NCI-H446 treated with DMSO at 0.1 percent for 48 hours (cell line): ENCODE measurements around the gene AUP1.

Experiments
- DNase-seq: peaks from one replicate; lab custom pipeline; 2025; lab: John Stamatoyannopoulos, UW

AUP1 gene

GRCh38 chr2:74556831-74557370, 27.4 kb upstream of the AUP1 start:
- DNase-seq, result no peak

- DNase-seq, result no peak
Observed at GRCh38 chr2:74556159-74556558, 26.7 kb upstream of the AUP1 start.

GRCh38 chr2:74555610-74556103, 26.2 kb upstream of the AUP1 start:
- no peak for DNase-seq

GRCh38 chr2:74554820-74555531, 25.5 kb upstream of the AUP1 start:
- DNase-seq, result no peak

GRCh38 chr2:74553892-74554819, 24.6 kb upstream of the AUP1 start, which contains the start of the genes DOK1 and LOXL3:
DOK1 (plus strand) TSS chr2:74554720; CDS start chr2:74554755, 35 bp downstream.
LOXL3 (minus strand) TSS chr2:74553942; CDS start chr2:74552634, 1,308 bp downstream.
- DNase-seq, result peak; percentile 25

- no peak for DNase-seq
Observed at GRCh38 chr2:74552914-74553811, 23.7 kb upstream of the AUP1 start.

- DNase-seq, result no peak
Observed at GRCh38 chr2:74551942-74552913, 22.7 kb upstream of the AUP1 start.

DNA sequence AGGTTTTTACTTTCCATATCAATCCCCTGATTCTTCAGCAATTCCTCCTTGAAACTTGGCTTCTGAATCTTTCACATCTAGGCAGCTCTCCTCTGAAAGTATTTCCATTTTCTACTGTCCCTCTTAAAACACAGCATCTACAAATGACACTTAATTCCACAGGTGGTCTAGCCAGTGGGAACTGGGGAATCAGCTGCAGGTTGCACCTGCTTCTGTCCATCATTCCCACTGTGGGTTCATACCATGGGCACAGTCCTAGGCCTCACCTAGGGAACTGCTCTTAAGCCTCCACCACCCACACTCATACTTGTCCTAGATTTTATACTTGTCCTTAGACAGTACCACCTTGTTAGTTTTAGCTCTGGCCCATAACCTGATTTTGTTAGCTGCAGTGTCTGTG, 22.0 kb upstream of the AUP1 start:
- no peak for DNase-seq

DNA sequence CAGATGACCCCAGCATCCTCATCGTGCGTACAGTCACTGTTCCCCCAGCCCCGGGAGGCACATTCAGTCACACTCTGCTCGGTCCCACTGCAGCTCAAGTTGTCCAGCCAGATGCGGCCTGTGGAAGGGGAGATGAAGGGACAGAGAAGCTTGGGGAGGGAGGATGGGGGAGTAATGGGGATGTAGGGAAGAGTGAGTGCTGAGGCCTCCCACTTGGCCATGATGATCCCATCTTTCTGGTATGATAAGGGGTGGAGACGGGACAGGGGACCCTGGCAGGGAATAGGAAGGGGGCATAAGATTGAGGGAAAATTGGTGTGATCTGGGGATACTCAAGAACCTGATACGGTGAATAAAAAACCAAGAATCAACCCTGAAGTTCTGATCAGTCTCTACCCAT, 20.7 kb upstream of the AUP1 start:
- no peak for DNase-seq

GRCh38 chr2:74548900-74549826, 19.7 kb upstream of the AUP1 start:
- no peak for DNase-seq

- peak; percentile 22 for DNase-seq
Observed at GRCh38 chr2:74548285-74548899, 18.9 kb upstream of the AUP1 start.

GRCh38 chr2:74546004-74546403, 16.5 kb upstream of the AUP1 start:
- DNase-seq, result no peak

GRCh38 chr2:74544634-74545033, 15.1 kb upstream of the AUP1 start:
- DNase-seq, result no peak

GRCh38 chr2:74542978-74543377, 13.5 kb upstream of the AUP1 start:
- DNase-seq, result no peak

- DNase-seq, result no peak
Observed at GRCh38 chr2:74540291-74540690, 10.8 kb upstream of the AUP1 start.

- DNase-seq, result no peak
Observed at GRCh38 chr2:74538881-74539339, 9.4 kb upstream of the AUP1 start.

GRCh38 chr2:74537140-74537539, 7.6 kb upstream of the AUP1 start:
- DNase-seq, result no peak

DNA sequence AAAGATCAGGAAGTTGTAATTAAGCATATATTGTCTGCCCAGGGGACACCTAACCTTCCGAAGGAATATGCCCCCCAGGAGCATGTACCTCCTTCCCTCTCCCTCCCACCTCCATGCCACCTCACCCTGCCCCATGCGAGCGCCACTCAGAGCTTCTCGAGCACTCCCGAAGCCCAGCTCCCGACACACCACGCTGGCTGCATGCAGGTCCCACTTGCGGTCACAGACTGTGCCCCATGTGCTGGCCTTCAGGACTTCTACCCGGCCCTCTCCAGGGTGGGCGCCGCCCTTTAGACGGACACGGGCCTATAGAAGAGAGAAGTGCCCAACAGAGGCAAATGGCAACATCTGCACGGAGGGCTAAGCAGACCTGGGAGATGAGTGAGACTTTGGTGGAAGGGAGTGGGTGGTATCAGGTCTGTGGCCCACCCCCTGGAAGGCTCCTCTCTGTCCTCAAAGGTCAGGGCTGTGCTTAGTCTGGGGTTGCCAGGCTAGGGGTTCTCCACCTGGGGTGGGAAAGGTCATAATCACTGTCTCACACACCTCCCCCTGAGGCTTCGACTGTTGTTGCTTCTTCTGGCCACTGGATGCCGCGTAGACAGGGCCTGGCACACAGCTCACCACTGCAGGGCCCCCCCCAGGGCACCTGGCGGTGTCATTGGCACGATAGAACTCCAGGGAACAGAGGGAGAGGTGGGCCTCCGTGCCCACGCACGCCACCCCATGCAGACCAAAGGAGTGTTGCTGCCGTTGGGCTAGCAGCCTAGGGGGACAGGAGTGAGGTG, 6.9 kb upstream of the AUP1 start:
- DNase-seq, result no peak
